Subcutaneous abdominal adipose tissue (tissue), 5 donors: ENCODE results near the gene FARS2.
A peak's percentile ranks its signal among the peaks of the same experiment; 100 is the strongest.

Experiments
- H3K27ac ChIP-seq: one replicate; pipeline ENCODE4 v1.7.0; 2013; ENCODE audit warnings: low read depth, mild to moderate bottlenecking, inconsistent platforms, low read length, moderate library complexity
- H3K27me3 ChIP-seq, 5 donors: one replicate each; pipeline ENCODE4 v1.7.0; 2013; ENCODE audit warnings: low read length in 5 of 5, inconsistent platforms in 1 of 5; ENCODE audit not compliant: control insufficient read depth in 5 of 5, insufficient read depth in 4 of 5
- H3K36me3 ChIP-seq, 5 donors: one replicate each; pipeline ENCODE4 v1.7.0; 2013; ENCODE audit warnings: low read length in 5 of 5; ENCODE audit not compliant: control insufficient read depth in 5 of 5, insufficient read depth in 5 of 5
- H3K4me1 ChIP-seq, 5 donors: one replicate each; pipeline ENCODE4 v1.7.0; 2013; ENCODE audit warnings: low read length in 5 of 5, mild to moderate bottlenecking in 3 of 5, moderate library complexity in 1 of 5; ENCODE audit not compliant: control insufficient read depth in 5 of 5, insufficient read depth in 5 of 5
- H3K4me3 ChIP-seq, 5 donors: one replicate each; pipeline ENCODE4 v1.7.0; 2013; ENCODE audit warnings: low read length in 5 of 5, low read depth in 1 of 5
- H3K9ac ChIP-seq, 5 donors: one replicate each; pipeline ENCODE4 v1.7.0; 2013; ENCODE audit warnings: low read length in 5 of 5, mild to moderate bottlenecking in 4 of 5, moderate library complexity in 3 of 5
- H3K9me3 ChIP-seq, 5 donors: one replicate each; pipeline ENCODE4 v1.7.0; 2013; ENCODE audit warnings: low read length in 5 of 5; ENCODE audit not compliant: control insufficient read depth in 5 of 5
- donor health status: healthy.
- donor health status: healthy.
- donor health status: healthy.
- donor health status: healthy.
- donor health status: healthy.

Gene FARS2

DNA sequence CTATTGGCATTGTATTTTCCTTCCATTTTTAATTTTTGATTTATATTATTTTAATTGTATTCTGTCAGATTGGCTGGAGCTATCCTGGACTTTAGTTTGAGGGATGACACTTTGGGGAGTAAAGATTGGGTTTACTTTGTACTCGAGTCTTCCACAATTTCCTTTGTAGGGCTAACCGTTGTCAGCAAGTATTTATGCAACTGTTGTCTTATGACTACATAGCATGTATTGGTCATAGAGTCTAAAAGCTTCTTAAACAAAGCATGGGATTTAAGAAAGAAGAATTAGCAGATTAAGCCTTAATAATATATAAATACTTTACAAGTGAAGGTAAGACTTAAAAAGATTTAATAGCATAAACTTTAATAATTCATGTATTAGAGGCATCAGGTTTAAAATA lies 19.6 kb downstream of the FARS2 start:
- Histone ChIP-seq H3K27me3 (no peaks in the 10 kb centered on the region), H3K9ac (no peak overlapping the region), H3K27ac (no peak overlapping the region), H3K9me3 (no peaks in the 10 kb centered on the region), H3K36me3 (peaks cover 0 to 3% (median 0%) of the 10 kb centered on the region in 5 donors), H3K4me3 (no peak overlapping the region), H3K4me1 (no peaks in the 10 kb centered on the region)

DNA sequence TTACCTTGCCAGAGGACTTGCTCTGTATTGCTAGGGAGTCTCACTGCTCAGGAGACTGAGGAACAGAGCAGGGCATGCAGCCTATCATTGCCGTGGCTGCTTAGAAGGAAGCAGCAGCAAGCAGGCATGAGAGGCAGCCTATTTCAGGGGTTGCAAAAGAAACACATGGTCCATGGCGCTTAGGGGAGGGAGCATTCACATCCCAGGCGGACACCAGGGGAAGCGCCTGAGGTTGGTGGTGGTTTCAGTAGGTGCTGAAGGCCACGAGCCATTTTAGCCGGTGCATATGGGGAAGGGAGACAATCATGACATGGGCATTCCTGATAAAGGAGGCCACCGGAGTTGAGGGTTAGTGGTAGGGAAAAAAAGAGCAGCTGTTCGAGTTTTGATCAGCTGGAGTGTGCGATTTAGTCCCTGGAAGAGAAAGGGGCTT lies 20.9 kb downstream of the FARS2 start:
- Histone ChIP-seq H3K27me3 (no peaks in the 10 kb centered on the region), H3K4me3 (no peak overlapping the region), H3K27ac (no peak overlapping the region), H3K36me3 (peaks cover 0 to 3% (median 0%) of the 10 kb centered on the region in 5 donors), H3K9ac (no peak overlapping the region), H3K4me1 (peaks cover 0 to 6% (median 3%) of the 10 kb centered on the region in 5 donors), H3K9me3 (no peaks in the 10 kb centered on the region)

DNA sequence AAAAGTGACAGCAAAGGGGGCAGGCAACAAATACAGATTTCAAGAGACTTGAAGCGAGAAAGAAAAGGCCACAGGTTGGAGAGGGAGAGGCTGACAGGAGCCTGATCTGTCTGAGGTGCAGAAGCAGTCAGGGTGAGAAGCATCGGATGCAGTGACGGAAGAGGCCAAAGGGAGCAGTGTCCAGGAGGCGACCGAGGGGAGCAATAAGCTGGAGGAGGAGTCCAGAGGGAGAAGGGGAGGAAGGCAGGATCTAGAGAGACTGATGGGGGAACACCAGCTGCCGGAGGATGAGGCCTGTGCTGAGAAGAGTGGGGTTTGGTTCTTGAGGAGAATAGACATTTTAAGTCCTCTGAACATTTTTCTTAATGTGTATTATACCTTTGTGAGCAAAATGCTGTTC lies 23.8 kb downstream of the FARS2 start:
- no peak overlapping the region for H3K27ac ChIP-seq
- peaks cover 0 to 17% (median 10%) of the 10 kb centered on the region in 5 donors for H3K4me1 ChIP-seq
- H3K4me3 ChIP-seq = no peak overlapping the region
- H3K36me3 ChIP-seq = peaks cover 0 to under 1% (median 0%) of the 10 kb centered on the region in 5 donors
- no peaks in the 10 kb centered on the region for H3K9me3 ChIP-seq
- no peaks in the 10 kb centered on the region for H3K27me3 ChIP-seq
- no peak overlapping the region for H3K9ac ChIP-seq

DNA sequence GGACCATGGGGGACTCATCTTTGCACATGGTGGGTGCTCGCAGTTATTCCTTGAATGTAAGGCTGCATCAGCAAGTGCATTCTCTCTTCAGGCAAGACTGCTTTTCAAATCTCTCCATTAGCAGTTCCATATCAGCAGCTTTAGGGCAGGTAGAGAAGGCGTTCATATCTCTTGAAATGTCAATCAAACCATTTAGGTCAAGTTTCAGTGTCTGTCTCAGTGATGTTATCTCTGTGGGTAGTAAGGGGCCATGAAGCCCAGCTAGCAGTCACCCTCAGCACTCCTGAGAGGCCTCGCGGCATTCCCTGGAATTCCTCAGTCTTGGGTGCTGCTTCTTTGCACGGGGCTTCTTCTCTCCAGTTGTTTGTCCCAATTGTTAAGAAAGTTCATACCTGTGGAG lies 24.2 kb downstream of the FARS2 start:
- Histone ChIP-seq H3K9ac (no peak overlapping the region), H3K27me3 (no peaks in the 10 kb centered on the region), H3K27ac (no peak overlapping the region), H3K4me3 (no peak overlapping the region), H3K4me1 (peaks cover 0 to 17% (median 10%) of the 10 kb centered on the region in 5 donors), H3K9me3 (no peaks in the 10 kb centered on the region), H3K36me3 (no peaks in the 10 kb centered on the region)

DNA sequence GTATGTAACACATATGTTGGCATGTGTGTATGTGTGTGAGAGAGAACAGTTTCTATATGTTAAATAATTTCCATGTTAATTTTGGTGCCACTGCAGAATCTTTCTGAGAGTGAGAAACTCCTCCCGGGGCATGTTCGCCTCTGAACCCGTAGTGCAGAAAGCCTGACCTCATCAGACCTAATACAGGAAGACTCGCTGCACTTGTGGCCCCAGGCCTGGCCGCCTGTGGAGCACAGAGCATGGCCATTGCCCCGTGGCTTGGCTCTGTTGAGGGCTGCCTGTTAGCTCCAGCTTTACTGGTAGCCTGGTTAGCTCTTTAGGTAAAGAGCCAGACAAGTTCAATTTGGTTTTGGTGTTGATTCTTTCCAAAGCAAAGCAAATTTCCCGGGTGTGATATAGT lies 25.5 kb downstream of the FARS2 start:
- H3K27ac ChIP-seq = peak overlapping the region; percentile 1

DNA sequence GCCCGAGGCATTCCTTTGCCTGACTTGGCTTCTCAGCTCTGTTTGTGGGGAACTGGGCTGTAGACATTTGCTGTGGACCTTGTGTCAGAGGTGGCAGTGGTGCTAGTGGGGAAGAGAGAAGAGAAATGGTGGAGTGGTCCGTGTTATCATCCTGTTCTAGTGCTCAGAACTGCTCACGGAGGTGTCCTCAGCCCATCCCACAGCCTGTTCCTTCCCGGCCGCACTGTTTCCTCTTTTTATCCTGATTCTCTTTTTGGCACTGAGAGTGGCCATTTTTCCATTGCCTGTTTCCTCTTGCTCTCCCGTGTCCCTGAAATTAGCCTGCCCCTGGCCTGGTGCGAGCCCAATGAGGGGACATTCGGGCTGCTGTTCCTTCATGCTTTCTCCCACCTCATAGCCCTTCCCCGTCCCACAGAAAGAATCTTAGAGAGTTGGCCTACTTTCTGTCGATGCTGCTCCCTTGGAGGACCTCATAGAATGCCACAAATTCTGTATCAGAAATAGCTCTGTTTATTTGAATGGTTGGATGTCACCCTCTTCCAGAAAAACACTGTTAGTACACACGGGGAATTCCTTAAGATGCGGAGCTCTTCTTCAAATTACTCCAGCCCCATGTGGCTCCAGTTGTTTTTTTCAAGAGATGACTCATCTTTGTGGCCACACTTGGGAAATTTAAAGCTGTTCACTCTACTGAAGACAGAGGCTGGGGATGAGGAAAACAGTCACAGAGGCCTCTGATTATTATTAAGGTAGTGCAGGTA lies 26.1 kb downstream of the FARS2 start:
- H3K9me3 ChIP-seq = no peaks in the 10 kb centered on the region
- no peaks in the 10 kb centered on the region for H3K27me3 ChIP-seq
- H3K4me3 ChIP-seq = peak overlapping the region in 2 of 5 donors; percentile 9 to 32
- peak overlapping the region; percentile 1 for H3K27ac ChIP-seq
- peak overlapping the region in 1 of 5 donors; percentile 15 for H3K9ac ChIP-seq
- no peaks in the 10 kb centered on the region for H3K36me3 ChIP-seq
- H3K4me1 ChIP-seq = peaks cover 0 to 17% (median 10%) of the 10 kb centered on the region in 5 donors

More for the DNA sequence above, 25.5 kb downstream of the FARS2 start:
- Histone ChIP-seq H3K27me3 (no peaks in the 10 kb centered on the region), H3K36me3 (no peaks in the 10 kb centered on the region), H3K4me3 (no peak overlapping the region), H3K9me3 (no peaks in the 10 kb centered on the region), H3K9ac (no peak overlapping the region), H3K4me1 (peaks cover 0 to 17% (median 10%) of the 10 kb centered on the region in 5 donors)

DNA sequence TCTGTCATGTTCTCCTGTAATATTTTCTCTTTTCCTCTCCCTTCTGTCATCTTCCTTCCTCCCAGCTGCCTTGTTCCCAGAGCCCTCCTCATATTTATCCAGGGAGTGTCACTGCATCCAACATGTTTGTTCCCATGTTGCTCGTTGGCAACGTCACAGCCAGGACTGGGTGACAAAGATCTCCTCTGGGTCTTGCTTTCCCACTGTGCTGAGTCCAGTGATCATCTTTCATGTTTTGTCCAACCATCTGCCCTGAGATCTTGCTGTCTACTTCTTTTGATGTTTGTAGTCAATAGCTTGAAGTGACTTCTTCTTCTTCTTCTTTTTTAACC lies 26.6 kb downstream of the FARS2 start:
- no peak overlapping the region for H3K4me3 ChIP-seq
- peak overlapping the region; percentile 6 for H3K27ac ChIP-seq
- H3K4me1 ChIP-seq = peaks cover 0 to 17% (median 10%) of the 10 kb centered on the region in 5 donors
- no peak overlapping the region for H3K9ac ChIP-seq
- no peaks in the 10 kb centered on the region for H3K9me3 ChIP-seq
- H3K27me3 ChIP-seq = no peaks in the 10 kb centered on the region
- H3K36me3 ChIP-seq = no peaks in the 10 kb centered on the region

DNA sequence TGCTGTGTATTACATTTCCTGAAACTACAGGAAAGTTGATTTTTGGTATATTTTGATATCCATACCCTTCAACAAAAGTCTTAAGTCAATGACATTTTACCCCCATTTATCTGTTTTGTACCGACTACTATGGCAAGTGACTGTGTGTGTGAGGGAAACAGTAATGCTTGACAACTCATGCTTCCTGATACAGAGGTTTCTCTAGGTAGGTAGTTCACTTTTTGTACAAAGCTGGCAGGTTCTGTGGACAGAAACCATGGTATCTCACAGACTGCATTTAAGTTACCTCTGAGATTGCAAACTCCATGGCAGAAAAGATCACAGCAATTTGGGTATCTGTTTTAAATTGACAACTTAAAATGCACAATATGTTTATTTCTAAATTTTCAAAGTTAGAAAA lies 28.8 kb downstream of the FARS2 start:
- no peak overlapping the region for H3K9ac ChIP-seq
- no peaks in the 10 kb centered on the region for H3K27me3 ChIP-seq
- no peaks in the 10 kb centered on the region for H3K36me3 ChIP-seq
- no peak overlapping the region for H3K27ac ChIP-seq
- H3K4me1 ChIP-seq = peaks cover 0 to 23% (median 17%) of the 10 kb centered on the region in 5 donors
- H3K4me3 ChIP-seq = no peak overlapping the region
- H3K9me3 ChIP-seq = no peaks in the 10 kb centered on the region

DNA sequence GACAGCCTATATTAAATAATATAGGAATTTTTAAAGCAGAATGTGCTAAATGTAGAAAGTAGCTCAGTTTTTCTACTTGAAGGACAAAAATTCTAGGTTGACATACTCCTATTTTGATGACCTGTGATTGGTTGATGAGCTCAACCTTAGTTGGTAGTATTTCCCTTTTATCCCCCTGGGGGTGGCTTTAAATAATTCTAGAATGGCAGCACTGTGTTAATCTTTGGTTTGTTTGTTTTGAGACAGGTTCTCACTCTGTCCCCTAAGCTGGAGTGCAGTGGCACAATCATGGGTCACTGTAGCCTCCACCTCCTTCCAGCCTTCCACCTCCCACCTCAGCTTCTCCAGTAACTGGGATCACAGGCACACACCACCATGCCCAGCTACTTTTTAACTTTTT lies 29.2 kb downstream of the FARS2 start:
- H3K9me3 ChIP-seq = no peaks in the 10 kb centered on the region
- H3K9ac ChIP-seq = no peak overlapping the region
- no peak overlapping the region for H3K27ac ChIP-seq
- no peaks in the 10 kb centered on the region for H3K27me3 ChIP-seq
- H3K4me1 ChIP-seq = peaks cover 0 to 23% (median 17%) of the 10 kb centered on the region in 5 donors
- H3K4me3 ChIP-seq = no peak overlapping the region
- no peaks in the 10 kb centered on the region for H3K36me3 ChIP-seq

DNA sequence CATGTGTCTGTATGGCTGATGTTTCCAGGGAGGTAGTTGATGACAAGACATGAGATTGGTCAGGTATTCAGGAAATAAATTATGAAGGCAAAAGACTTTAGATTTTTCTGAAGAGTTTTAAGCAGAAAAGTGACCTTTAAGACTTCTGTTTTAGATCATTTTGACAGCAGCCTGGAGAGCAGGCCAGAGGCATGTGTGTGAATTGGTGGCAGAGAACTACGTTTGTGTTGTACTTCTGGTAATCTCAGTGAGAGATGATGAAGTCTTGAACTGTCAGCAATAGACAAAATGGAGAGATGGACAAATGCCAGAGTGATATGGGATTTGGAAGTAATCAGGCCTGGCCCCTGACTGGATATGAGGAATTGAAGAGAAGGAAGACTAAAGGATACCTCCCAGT lies 30.8 kb downstream of the FARS2 start:
- peaks cover 0 to 18% (median 16%) of the 10 kb centered on the region in 5 donors for H3K4me1 ChIP-seq
- H3K27ac ChIP-seq = no peak overlapping the region
- no peaks in the 10 kb centered on the region for H3K36me3 ChIP-seq
- no peaks in the 10 kb centered on the region for H3K27me3 ChIP-seq
- no peaks in the 10 kb centered on the region for H3K9me3 ChIP-seq
- H3K9ac ChIP-seq = no peak overlapping the region
- H3K4me3 ChIP-seq = no peak overlapping the region
